ENCODE data around the gene FBXO31.

The FBXO31 gene

GRCh38 chr16:87352818-87353217 lies 30.8 kb downstream of the FBXO31 start:
- Histone ChIP-seq H3K9ac (ENCODE audit: low read depth, low read length) (no peak overlapping the region), H4K20me1 (ENCODE audit: insufficient read depth, low read length) (peaks cover 7% of the 10 kb centered on the region), H2AFZ (ENCODE audit: low read depth, low read length) (no peak overlapping the region), H3K4me3 (ENCODE audit: low read depth in 1 of 2, low read length in 2 of 2) (no peak overlapping the region), H3K36me3 (ENCODE audit: insufficient read depth, low read length) (peaks cover 37% of the 10 kb centered on the region), H3K4me1 (ENCODE audit: insufficient read depth, low read length) (peaks cover 6% of the 10 kb centered on the region; the same call in 1 of the 2 replicates), H3K27ac (ENCODE audit: low read length) (no peak overlapping the region), H3K79me2 (ENCODE audit: insufficient read depth, low read length) (peaks cover 49% of the 10 kb centered on the region), H3K9me3 (ENCODE audit: insufficient read depth, low read length, severe bottlenecking) (no peaks in the 10 kb centered on the region), H3K27me3 (ENCODE audit: insufficient read depth, low read length, poor library complexity) (no peaks in the 10 kb centered on the region), H3K4me2 (ENCODE audit: insufficient read depth, low read length) (no peak overlapping the region)
- TF ChIP-seq EZH2 (IDR thresholded peaks at IDR 0.05; ENCODE audit: borderline replicate concordance, low read depth, low read length, severe bottlenecking), result no peak
- no peak for TF ChIP-seq CTCF (IDR thresholded peaks at IDR 0.05; ENCODE audit: borderline replicate concordance, extremely low read depth, low read length, poor library complexity, severe bottlenecking)
- no peak for ATAC-seq (ENCODE audit: insufficient read depth, low read depth)
- no peak for DNase-seq

- H3K27me3 ChIP-seq (ENCODE audit: insufficient read depth, low read length, poor library complexity), result no peaks in the 10 kb centered on the region
- H3K4me1 ChIP-seq (ENCODE audit: insufficient read depth, low read length), result peaks cover 19% of the 10 kb centered on the region
- H3K27ac ChIP-seq (ENCODE audit: low read length), result no peak overlapping the region
- H3K4me3 ChIP-seq (ENCODE audit: low read depth in 1 of 2, low read length in 2 of 2), result no peak overlapping the region
- no peak for DNase-seq
- H3K36me3 ChIP-seq (ENCODE audit: insufficient read depth, low read length), result peaks cover 43% of the 10 kb centered on the region
- no peak overlapping the region for H3K4me2 ChIP-seq (ENCODE audit: insufficient read depth, low read length)
- TF ChIP-seq CTCF (IDR thresholded peaks at IDR 0.05; ENCODE audit: borderline replicate concordance, extremely low read depth, low read length, poor library complexity, severe bottlenecking) (no peak), EZH2 (IDR thresholded peaks at IDR 0.05; ENCODE audit: borderline replicate concordance, low read depth, low read length, severe bottlenecking) (no peak)
- no peaks in the 10 kb centered on the region for H3K9me3 ChIP-seq (ENCODE audit: insufficient read depth, low read length, severe bottlenecking)
- H2AFZ ChIP-seq (ENCODE audit: low read depth, low read length), result no peak overlapping the region
- H3K79me2 ChIP-seq (ENCODE audit: insufficient read depth, low read length), result peaks cover 60% of the 10 kb centered on the region
- peaks cover 7% of the 10 kb centered on the region for H4K20me1 ChIP-seq (ENCODE audit: insufficient read depth, low read length)
- no peak for ATAC-seq (ENCODE audit: insufficient read depth, low read depth)
- H3K9ac ChIP-seq (ENCODE audit: low read depth, low read length), result no peak overlapping the region
Measured at GRCh38 chr16:87351320-87351698, 32.3 kb downstream of the FBXO31 start.

- H3K79me2 ChIP-seq (ENCODE audit: insufficient read depth, low read length), result peaks cover 59% of the 10 kb centered on the region
- no peak for ATAC-seq (ENCODE audit: insufficient read depth, low read depth)
- no peak overlapping the region for H3K27ac ChIP-seq (ENCODE audit: low read length)
Measured at GRCh38 chr16:87350681-87351319, 32.8 kb downstream of the FBXO31 start.

More at GRCh38 chr16:87350681-87351319, 32.8 kb downstream of the FBXO31 start:
- Histone ChIP-seq H3K4me1 (ENCODE audit: insufficient read depth, low read length) (peaks cover 24% of the 10 kb centered on the region), H4K20me1 (ENCODE audit: insufficient read depth, low read length) (peaks cover 7% of the 10 kb centered on the region), H3K9me3 (ENCODE audit: insufficient read depth, low read length, severe bottlenecking) (no peaks in the 10 kb centered on the region), H3K4me3 (ENCODE audit: low read depth in 1 of 2, low read length in 2 of 2) (no peak overlapping the region), H3K27me3 (ENCODE audit: insufficient read depth, low read length, poor library complexity) (no peaks in the 10 kb centered on the region), H3K36me3 (ENCODE audit: insufficient read depth, low read length) (peaks cover 45% of the 10 kb centered on the region), H3K9ac (ENCODE audit: low read depth, low read length) (no peak overlapping the region), H2AFZ (ENCODE audit: low read depth, low read length) (no peak overlapping the region), H3K4me2 (ENCODE audit: insufficient read depth, low read length) (no peak overlapping the region)
- TF ChIP-seq CTCF (IDR thresholded peaks at IDR 0.05; ENCODE audit: borderline replicate concordance, extremely low read depth, low read length, poor library complexity, severe bottlenecking), result no peak
- no peak for TF ChIP-seq EZH2 (IDR thresholded peaks at IDR 0.05; ENCODE audit: borderline replicate concordance, low read depth, low read length, severe bottlenecking)
- DNase-seq, result no peak
